B cell (primary cell): ENCODE measurements around the gene SRR.

Experiments
- CTCF ChIP-seq: fragments of 200-600 bp; IDR thresholded peaks from one replicate; pipeline ENCODE4 v1.8.0; 2022; ENCODE audit warnings: antibody characterized with exemption, mild to moderate bottlenecking
- EZH2 ChIP-seq: IDR thresholded peaks from 2 replicates; pipeline ENCODE4 v1.6.1; 2012; ENCODE audit warnings: borderline replicate concordance, low read depth, mild to moderate bottlenecking, moderate library complexity, low read length; ENCODE audit not compliant: insufficient read depth, poor library complexity, severe bottlenecking

GRCh38 chr17:2299136-2299535 lies 4.6 kb upstream of the SRR start:
- TF ChIP-seq CTCF (no peak), EZH2 (no peak)
